ENCODE measurements around the gene FGF3. TPM values are rescaled to one million over a fixed set of nuclear protein-coding genes. Genes with fewer than 3 reads are reported as not detected.

The FGF3 gene
- total RNA-seq: not detected in 3 replicates

DNA sequence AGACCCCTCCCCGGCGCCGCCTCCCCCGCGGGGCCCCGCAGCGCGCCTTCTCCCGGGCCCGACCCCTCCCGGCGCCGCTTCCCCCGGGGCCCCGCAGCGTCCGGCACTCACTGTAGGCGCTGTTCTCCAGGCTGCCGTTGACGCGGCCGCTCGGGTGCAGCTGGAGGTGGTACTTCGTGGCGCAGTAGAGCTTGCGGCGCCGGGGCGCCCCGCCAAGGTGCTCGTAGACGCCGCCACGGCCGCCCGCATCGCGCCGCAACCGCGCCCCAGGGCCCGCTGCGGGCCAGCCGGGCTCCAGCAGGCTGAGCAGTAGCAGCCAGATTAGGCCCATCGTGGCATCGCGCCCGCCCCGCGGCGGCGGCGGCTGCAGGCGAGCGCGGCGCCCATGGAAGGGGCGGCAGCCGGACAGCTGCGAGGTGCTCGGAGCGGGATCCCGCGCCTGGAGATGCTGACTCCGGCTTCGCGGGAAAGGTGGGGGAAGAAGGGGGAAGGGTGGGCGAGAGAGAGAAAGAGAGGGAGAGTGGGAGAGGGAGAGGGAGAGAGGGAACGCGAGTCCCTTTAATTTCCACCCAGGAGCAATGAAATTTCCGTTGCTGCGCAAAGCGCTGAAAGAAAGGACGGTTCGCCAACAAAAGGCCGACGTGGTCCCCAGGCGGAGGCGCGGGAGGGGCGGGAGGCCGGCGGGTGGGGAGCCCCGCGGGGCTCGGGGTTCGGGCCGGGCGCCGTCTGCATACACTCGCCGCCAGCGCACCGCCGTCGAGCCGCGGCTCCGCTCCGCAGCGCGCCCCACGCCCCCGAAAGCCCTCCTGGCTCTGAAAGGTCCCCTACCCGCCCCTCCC, at the start of gene FGF3:
Gene FGF3 (minus strand): TSS at position 814 of the 839 bp plus-strand sequence. CDS start 483 bp downstream, at position 331.
- no peaks in the 10 kb centered on the region for H3K9me3 Mint-ChIP-seq
- no peaks in the 10 kb centered on the region for H3K36me3 Mint-ChIP-seq
- H3K4me1 Mint-ChIP-seq: no peaks in the 10 kb centered on the region
- DNase-seq (ENCODE audit: low spot score in 2 of 2, unreplicated experiment in 2 of 2): no peak
- H3K27me3 Mint-ChIP-seq (ENCODE audit: low read depth): peaks cover 93% of the 10 kb centered on the region
- no peak within 1 kb of the TSS for H3K27ac Mint-ChIP-seq
- no peak for TF ChIP-seq CTCF (IDR thresholded peaks at IDR 0.05; ENCODE audit: unreplicated experiment)
- no peak within 1 kb of the TSS for H3K4me3 Mint-ChIP-seq

DNA sequence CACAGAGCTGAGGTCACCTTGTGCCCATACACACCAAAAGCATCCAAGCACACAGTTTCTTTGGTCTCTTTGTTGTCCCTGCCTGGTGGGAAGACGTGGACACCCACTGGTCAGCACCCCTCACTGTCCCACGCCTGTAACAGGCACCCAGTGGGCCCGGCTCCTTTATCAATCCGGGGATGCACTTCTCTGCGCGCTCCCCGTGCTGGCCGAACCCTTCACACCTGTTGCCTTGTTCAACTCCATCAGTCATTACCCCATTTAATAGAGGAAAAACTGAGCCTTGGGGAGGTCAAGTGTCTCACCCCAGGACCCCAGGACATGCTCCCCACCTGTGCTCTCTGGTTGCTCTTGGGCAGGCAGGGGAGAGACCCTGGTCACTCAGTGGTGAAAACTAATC, 49.7 kb upstream of the FGF3 start:
- H3K4me1 Mint-ChIP-seq: no peaks in the 10 kb centered on the region
- DNase-seq (ENCODE audit: low spot score in 2 of 2, unreplicated experiment in 2 of 2): peak in 1 of 2 experiments; percentile 33

GRCh38 chr11:69868006-69868810, 49.0 kb upstream of the FGF3 start:
- no peak overlapping the region for H3K27ac Mint-ChIP-seq
- H3K9me3 Mint-ChIP-seq: no peaks in the 10 kb centered on the region
- H3K4me1 Mint-ChIP-seq: no peaks in the 10 kb centered on the region
- peak in 1 of 2 experiments; percentile 29 for DNase-seq (ENCODE audit: low spot score in 2 of 2, unreplicated experiment in 2 of 2)
- no peaks in the 10 kb centered on the region for H3K36me3 Mint-ChIP-seq
- TF ChIP-seq CTCF (IDR thresholded peaks at IDR 0.05; ENCODE audit: unreplicated experiment): no peak
- H3K27me3 Mint-ChIP-seq (ENCODE audit: low read depth): peaks cover 6% of the 10 kb centered on the region
- no peak overlapping the region for H3K4me3 Mint-ChIP-seq

More for the DNA sequence above, 49.7 kb upstream of the FGF3 start:
- Mint-ChIP-seq H3K27me3 (ENCODE audit: low read depth) (peaks cover 6% of the 10 kb centered on the region), H3K9me3 (no peaks in the 10 kb centered on the region), H3K4me3 (no peak overlapping the region), H3K36me3 (no peaks in the 10 kb centered on the region), H3K27ac (no peak overlapping the region)
- TF ChIP-seq CTCF (IDR thresholded peaks at IDR 0.05; ENCODE audit: unreplicated experiment): no peak

- Mint-ChIP-seq H3K4me1 (no peaks in the 10 kb centered on the region), H3K4me3 (no peak overlapping the region), H3K36me3 (no peaks in the 10 kb centered on the region), H3K27ac (no peak overlapping the region), H3K9me3 (no peaks in the 10 kb centered on the region), H3K27me3 (ENCODE audit: low read depth) (peaks cover 6% of the 10 kb centered on the region)
- TF ChIP-seq CTCF (IDR thresholded peaks at IDR 0.05; ENCODE audit: unreplicated experiment): no peak
- no peak for DNase-seq (ENCODE audit: low spot score in 2 of 2, unreplicated experiment in 2 of 2)
These were observed 48.1 kb upstream of the FGF3 start for GRCh38 chr11:69867076-69868005.

GRCh38 chr11:69866648-69867047, 47.4 kb upstream of the FGF3 start:
- Mint-ChIP-seq H3K27ac (no peak overlapping the region), H3K36me3 (no peaks in the 10 kb centered on the region), H3K9me3 (no peaks in the 10 kb centered on the region), H3K27me3 (ENCODE audit: low read depth) (peaks cover 13% of the 10 kb centered on the region), H3K4me3 (no peak overlapping the region), H3K4me1 (no peaks in the 10 kb centered on the region)
- TF ChIP-seq CTCF (IDR thresholded peaks at IDR 0.05; ENCODE audit: unreplicated experiment): no peak
- no peak for DNase-seq (ENCODE audit: low spot score in 2 of 2, unreplicated experiment in 2 of 2)
